Dermis microvascular lymphatic vessel endothelial cell (primary cell): ENCODE measurements around the gene RHBDD3. TPM values are rescaled to one million over a fixed set of nuclear protein-coding genes. Genes with fewer than 3 reads are reported as not detected.

Experiments
- DNase-seq, 2 donors: peaks; one replicate each; pipeline versions ENCODE4 v3.0.0 to v3.0.0-alpha.2; 2010; ENCODE audit warnings: low read depth in 2 of 2
- total RNA-seq: library from RNA; depleted of rRNA; stranded (reverse); fragments of >200 nt; gene quantifications from 2 replicates; pipeline ENCODE4 v1.2.1, GENCODE V29; 2014

RHBDD3 gene
- 14.8 and 23.3 TPM in 2 replicates for total RNA-seq

DNA sequence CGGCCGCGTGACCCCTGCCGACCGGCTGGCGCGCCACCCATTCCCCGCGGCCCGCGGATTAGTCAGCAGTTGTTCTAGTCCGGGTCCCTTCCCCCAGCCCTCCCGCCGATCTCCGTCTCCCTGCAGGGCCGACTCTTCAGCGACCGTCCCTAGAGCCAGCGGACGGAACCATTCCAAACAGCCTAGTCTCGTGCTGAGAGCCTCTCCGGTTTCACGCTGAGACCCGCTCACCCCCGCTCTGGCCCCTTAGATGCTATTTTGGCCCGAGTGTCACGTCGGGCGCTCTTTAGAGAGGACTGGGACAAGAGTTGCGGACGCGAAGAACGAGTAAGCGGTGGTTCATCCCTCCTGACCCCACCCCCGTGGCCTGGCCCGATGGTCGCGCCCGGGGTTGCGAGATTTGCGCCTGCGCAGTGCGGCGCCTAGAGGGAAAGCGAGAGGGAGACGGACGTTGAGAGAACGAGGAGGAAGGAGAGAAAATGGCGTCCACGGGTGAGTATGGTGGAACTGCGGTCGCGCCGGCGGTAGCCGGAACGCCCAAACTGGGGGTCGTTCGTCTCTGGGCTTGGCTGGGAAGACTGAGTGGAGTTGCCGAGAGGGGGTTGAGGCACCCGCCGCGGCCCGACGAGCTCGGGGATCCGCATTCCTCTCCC lies at the start of gene RHBDD3, which contains the start of gene EWSR1:
RHBDD3 (minus strand) TSS at position 124 of the 653 bp plus-strand sequence. CDS start 2,355 bp downstream, outside the sequence.
EWSR1 (plus strand) TSS at position 411 of the 653 bp plus-strand sequence; CDS start at position 480, 69 bp downstream.
- peak; percentile 95 to 98 for DNase-seq

- DNase-seq = no peak
These were observed 48.5 kb upstream of the RHBDD3 start for GRCh38 chr22:29316141-29316828.

DNA sequence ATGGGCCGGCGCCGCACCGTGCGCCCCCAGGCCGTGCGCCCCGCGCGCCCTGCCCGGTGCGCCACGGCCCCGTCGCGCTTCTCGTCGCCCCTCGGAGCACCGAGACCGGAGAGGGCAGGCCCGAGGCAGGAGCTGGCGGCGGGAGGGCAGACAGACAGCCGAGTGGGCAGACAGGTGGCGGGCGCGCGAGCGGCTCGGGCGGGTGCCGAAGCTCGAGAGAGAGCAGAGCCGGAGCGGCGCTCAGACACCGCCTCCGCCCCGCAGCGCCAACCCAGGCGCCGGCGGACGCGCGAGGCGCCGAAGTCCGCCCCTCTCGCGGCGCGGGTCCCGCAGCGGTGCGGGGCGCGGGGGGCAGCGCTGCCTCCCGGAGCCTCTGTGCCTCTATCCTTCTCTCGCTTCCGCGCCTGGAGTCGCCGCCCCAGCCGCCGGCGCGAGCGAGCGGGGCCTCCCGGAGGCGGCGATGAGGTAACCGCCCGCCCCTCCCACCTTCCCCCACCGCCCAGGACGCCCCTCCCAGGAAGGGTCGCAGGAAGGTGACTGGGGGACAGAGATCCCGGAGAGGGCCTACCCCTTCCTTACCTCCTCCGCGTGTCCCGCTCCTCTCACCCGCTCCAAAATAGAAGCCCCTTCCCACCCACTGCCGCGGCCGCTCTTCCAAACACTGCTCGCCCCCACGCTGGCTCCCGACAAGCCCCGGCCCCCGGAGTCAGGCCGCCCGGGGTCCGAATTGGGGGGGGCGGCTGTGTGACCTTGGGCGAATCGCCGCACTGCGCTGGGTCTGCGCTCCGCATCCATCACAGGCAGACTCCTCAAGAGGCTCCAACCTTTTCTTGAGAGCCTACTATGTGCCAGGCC lies 47.7 kb upstream of the RHBDD3 start, which contains the start of gene RASL10A:
RASL10A (minus strand) TSS at position 412 of the 855 bp plus-strand sequence. CDS start 451 bp downstream, outside the sequence.
- peak in 1 of 2 donors; percentile 32 for DNase-seq

GRCh38 chr22:29314537-29315285 lies 46.9 kb upstream of the RHBDD3 start:
- DNase-seq = no peak

DNA sequence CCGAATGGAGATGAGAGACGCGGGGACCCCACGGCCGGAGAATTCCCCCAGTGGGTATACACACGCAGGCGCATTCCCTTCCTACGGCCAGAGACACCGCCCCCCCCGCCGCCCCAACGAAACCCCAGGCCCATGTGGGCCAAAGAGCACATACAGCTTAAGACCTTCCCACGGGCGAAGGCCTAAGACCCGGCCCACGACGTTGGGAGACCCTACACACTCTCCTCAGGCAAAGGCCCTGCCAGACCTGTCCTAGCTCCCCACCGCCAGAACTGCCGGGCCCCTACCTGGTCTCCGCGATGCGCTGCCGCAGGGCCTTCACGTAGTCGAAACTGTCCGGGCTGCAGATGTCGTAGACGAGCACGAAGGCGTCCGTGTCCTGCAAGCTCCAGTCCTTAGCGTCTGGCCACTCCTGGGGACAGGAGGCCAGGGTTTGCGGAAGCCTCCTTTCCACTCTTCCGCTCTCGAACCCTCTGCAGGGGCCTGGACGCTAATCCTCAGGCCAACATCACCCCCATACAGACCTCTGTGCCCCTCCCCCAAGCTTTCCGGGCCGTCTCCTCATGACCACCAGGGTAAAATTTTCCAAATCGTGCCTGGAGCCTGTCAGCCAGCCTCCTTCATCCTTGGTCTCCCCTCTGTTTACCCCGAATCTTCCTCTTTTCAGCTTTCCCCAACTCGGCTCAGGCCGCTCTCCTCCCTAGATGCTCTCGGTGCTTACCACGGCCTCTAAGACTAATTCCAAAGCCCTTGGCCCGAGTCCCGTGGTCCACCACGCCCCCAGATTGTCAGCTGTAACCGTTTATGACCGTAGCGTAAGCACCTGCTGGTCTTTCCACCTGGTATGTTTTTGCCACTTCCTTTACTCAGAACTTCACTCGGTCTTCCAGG lies 46.0 kb upstream of the RHBDD3 start:
- no peak for DNase-seq

- DNase-seq = peak in 1 of 2 donors; percentile 76
These were observed 45.4 kb upstream of the RHBDD3 start for GRCh38 chr22:29313126-29313575.

- DNase-seq = no peak
These were observed 44.7 kb upstream of the RHBDD3 start for GRCh38 chr22:29312218-29313125.

- DNase-seq = no peak
These were observed 43.9 kb upstream of the RHBDD3 start for GRCh38 chr22:29311464-29312217.

DNA sequence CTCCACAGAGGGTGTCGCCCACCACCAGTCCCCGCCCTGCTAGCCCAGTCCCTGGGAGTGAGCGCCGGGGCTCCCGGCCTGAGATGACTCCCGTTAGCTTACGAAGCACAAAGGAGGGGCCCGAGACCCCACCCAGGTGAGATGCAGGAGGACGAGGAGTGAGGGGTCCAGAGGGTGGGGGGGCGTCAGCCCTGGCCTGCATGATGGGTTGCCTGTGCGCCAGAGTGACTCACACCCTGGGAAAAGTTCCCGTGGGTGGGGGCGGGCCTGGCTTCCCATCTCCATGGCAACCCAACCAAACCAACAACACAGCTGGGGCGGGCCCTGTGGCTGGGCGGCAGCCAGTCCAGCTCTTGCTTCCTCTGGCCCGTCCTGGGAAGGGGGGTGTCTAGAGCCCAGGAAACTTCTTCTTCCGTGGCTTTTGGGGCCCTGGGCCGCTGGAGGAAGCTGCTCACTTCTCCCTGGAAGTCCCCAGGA lies 43.1 kb upstream of the RHBDD3 start:
- peak; percentile 94 to 99 for DNase-seq

DNA sequence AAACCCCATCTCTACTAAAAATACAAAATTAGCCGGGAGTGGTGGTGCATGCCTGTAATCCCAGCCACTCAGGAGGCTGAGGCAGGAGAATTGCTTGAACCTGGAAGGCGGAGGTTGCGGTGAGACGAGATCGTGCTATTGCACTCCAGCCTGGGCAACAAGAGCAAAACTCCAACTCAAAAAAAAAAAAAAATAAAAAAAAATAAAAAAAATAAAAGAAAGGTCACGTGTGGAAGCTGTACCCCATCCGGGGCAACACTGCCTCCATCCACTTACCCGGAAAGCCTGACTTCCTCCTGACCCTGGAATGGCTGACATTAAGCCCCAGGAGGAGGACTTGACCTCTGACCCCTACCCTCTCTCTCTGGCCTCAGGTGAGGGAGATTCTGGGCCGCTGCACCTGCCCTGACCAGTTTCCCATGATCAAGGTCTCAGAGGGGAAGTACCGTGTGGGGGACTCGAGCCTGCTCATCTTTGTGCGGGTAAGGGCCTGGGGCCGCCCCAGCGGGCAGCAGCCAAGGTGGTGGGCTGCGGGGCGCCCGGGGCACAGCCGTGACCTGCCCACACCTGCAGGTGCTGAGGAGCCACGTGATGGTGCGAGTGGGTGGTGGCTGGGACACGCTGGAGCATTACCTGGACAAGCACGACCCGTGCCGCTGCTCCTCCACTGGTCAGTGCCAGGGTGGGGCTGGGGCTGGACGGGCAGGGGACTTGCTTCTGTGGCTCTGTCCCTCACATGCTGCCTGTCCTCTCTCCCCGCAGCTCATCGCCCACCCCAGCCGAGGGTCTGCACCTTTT lies 42.5 kb upstream of the RHBDD3 start:
- peak in 1 of 2 donors; percentile 12 for DNase-seq

GRCh38 chr22:29309332-29310064 lies 41.7 kb upstream of the RHBDD3 start:
- peak in 1 of 2 donors; percentile 76 for DNase-seq

GRCh38 chr22:29308791-29309262 lies 41.0 kb upstream of the RHBDD3 start:
- DNase-seq = peak in 1 of 2 donors; percentile 72

DNA sequence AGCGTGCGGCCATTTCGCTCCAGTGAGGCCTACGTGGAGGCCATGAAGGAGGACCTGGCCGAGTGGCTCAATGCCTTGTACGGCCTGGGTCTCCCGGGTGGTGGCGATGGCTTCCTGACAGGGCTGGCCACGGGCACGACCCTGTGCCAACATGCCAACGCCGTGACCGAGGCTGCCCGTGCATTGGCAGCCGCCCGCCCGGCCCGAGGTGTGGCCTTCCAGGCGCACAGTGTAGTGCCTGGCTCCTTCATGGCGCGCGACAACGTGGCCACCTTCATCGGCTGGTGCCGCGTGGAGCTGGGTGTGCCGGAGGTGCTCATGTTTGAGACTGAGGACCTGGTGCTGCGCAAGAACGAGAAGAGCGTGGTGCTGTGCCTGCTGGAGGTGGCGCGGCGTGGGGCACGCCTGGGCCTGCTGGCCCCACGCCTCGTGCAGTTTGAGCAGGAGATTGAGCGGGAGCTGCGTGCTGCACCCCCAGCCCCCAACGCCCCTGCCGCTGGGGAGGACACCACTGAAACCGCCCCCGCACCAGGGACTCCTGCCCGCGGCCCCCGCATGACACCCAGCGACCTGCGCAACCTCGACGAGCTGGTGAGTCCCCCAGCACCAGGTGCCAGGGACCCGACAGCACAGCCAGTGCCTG lies 40.5 kb upstream of the RHBDD3 start:
- DNase-seq = no peak

DNA sequence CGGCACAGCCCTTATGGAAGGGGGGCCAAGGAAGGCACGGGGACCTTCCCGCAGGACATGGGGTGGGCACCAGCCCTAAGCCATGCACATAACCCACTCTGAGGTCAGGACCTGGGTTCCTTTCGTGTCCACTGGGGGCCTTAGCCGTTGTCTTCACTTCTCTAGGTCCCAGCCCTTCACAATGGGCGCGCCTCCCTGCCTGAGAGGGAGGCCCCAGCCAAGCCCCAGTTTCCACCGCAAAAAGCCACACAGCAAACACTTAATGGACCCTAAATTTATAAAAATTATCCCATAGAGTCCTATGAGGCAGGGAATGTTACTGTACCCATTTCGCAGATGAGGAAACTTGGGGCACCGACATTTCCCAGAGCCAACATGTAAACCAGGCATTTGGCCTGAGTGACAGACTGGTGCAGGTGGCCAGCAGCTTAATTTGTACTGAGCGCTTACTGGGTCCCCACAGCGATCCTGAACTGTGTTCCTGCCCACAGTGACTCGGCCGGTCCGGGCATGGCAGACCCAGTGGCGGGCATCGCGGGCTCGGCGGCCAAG lies 39.9 kb upstream of the RHBDD3 start:
- peak in 1 of 2 donors; percentile 9 for DNase-seq

- DNase-seq = peak in 1 of 2 donors; percentile 77
These were observed 39.2 kb upstream of the RHBDD3 start for GRCh38 chr22:29306835-29307595.
